Upper lobe of left lung (tissue), 4 donors: ENCODE measurements around the gene VEGFC.

ENCODE experiments used
- CTCF ChIP-seq, 6 experiments: fragments of 450-650 bp in 4 of 6; fragments of 200-600 bp in 2 of 6; sonication (generic) in 2 of 6; IDR thresholded peaks; one replicate each; pipeline ENCODE4 v1.5.1; 2016 to 2019; ENCODE audit warnings: antibody characterized with exemption in 6 of 6
- EP300 ChIP-seq, 4 donors: sonication (generic); formaldehyde crosslinking; IDR thresholded peaks; one replicate each; pipeline ENCODE4 v1.5.1; 2017; ENCODE audit warnings: antibody characterized with exemption in 4 of 4, control low read depth in 2 of 4
- POLR2A ChIP-seq, 4 donors: fragments of 450-650 bp; IDR thresholded peaks; one replicate each; pipeline ENCODE4 v1.5.1; 2016 to 2017; ENCODE audit warnings: antibody characterized with exemption in 4 of 4, mild to moderate bottlenecking in 2 of 4
- POLR2AphosphoS5 ChIP-seq, 2 donors: sonication (generic); formaldehyde crosslinking; IDR thresholded peaks; one replicate each; pipeline ENCODE4 v1.5.1; 2017; ENCODE audit warnings: antibody characterized with exemption in 2 of 2

- no peak for TF ChIP-seq CTCF (IDR thresholded peaks at IDR 0.05)
- no peak for TF ChIP-seq POLR2A (IDR thresholded peaks at IDR 0.05)
- TF ChIP-seq EP300 (IDR thresholded peaks at IDR 0.05) = no peak
- TF ChIP-seq POLR2AphosphoS5 (IDR thresholded peaks at IDR 0.05) = no peak
These were observed 46.1 kb upstream of the VEGFC start for GRCh38 chr4:176838601-176839433.
